NOMO-1 treated with DMSO at 0.1 percent for 48 hours (cell line): ENCODE data around the gene GPATCH3.
A peak's percentile ranks its signal among the peaks of the same experiment; 100 is the strongest.
"Not testable (repeated sequence)": the region's sequence is repeated elsewhere in the genome, so short reads cannot be mapped to it uniquely, and the experiment has no call there.

Experiments used
- DNase-seq: peaks from one replicate; lab custom pipeline; 2025; ENCODE audit not compliant: unreplicated experiment; lab: John Stamatoyannopoulos, UW

The GPATCH3 gene, protein sequence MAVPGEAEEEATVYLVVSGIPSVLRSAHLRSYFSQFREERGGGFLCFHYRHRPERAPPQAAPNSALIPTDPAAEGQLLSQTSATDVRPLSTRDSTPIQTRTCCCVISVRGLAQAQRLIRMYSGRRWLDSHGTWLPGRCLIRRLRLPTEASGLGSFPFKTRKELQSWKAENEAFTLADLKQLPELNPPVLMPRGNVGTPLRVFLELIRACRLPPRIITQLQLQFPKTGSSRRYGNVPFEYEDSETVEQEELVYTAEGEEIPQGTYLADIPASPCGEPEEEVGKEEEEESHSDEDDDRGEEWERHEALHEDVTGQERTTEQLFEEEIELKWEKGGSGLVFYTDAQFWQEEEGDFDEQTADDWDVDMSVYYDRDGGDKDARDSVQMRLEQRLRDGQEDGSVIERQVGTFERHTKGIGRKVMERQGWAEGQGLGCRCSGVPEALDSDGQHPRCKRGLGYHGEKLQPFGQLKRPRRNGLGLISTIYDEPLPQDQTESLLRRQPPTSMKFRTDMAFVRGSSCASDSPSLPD

DNA sequence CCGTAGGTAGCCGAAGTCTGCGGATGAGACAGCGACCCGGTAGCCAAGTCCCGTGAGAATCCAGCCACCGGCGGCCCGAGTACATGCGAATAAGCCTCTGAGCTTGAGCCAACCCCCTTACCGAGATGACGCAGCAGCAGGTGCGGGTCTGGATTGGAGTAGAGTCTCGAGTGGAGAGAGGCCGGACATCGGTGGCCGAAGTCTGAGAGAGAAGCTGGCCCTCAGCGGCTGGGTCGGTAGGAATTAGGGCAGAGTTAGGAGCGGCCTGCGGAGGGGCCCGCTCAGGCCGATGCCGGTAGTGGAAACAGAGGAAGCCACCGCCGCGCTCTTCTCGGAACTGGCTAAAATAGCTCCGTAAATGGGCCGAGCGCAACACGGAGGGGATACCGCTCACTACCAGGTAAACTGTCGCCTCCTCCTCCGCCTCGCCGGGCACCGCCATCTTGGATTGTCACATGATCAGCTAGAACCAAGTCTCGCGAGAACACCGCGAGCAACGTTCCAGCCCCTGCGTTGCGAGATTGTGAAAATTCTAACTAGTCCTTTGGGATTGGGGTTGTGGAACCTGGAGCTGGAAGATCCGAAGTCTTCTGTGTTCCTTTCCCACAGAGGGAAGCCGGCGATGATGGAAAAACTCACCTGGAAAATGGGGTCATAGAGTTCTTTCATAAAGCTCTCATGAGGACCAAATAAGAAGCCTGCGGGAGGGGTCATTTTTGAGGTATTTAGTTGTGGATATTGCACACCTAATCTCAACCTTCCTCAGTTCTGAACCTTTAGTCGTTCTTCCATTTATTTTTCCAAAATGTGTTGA, at the start of gene GPATCH3:
GPATCH3 (minus strand) TSS at position 467 of the 814 bp plus-strand sequence; CDS start at position 442, 25 bp downstream.
- DNase-seq: peak; percentile 80

DNA sequence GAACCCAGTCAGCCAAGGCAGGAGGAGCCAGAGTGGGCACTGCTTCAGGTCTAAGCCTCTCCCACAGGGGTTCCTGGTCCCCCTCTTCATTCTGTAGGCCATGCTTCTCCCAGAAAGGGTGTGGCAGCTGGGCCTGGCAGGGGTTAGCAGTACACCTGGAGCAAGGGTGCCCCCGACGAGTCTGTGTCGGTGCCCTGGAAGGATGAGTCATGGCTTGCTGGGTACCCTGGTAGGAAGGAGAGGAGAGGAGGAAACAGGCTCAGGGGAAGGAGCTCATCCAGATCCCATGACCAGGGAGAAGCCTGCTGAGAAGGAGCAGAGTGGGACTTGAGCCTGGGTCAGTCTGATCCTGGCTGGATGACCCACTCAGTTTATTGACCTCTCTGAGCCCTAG, 49.7 kb upstream of the GPATCH3 start:
- DNase-seq: no peak

DNA sequence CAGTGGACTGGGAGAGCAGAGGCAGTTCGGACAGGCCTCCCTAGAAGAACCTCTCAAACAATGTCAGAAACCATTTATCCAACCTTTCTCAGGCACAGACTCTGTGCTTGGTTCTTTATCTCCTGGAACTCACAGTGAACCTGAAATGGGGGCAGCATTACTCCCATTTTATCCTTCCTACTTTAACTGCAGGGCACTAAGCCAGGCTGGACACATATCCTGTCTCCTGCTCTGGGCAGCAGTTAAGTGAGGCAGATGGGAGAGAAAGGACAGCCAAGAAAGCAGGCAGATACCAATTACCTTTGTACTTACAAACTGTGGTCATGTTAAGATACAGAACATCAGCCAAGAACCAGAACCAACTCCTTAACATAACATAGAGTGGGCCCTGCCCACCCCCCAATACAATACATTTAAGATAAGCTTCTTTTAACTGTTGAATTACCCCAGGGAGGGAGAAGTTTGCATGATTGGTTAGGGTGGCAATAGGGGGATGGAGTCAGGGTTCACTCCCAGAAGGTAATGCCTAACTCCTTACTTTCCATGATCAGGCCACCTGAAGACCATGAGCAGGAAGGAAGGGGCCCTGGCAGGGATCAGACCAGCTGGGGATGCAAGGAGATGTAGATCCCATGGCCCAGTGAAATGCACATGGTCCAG, 49.1 kb upstream of the GPATCH3 start:
- no peak for DNase-seq

DNA sequence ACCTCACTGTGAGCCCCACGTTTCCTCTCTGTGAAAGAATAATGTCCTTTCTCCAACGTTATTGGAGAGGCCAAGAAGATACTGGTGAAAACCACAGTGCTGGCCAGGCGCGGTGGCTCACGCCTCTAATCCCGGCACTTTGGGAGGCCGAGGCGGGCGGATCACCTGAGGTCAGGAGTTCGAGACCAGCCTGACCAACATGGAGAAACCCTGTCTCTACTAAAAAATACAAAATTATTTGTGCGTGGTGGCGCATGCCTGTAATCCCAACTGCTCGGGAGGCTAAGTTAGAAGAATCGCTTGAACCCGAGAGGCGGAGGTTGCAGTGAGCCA, 48.4 kb upstream of the GPATCH3 start:
- not testable (repeated sequence) for DNase-seq

DNA sequence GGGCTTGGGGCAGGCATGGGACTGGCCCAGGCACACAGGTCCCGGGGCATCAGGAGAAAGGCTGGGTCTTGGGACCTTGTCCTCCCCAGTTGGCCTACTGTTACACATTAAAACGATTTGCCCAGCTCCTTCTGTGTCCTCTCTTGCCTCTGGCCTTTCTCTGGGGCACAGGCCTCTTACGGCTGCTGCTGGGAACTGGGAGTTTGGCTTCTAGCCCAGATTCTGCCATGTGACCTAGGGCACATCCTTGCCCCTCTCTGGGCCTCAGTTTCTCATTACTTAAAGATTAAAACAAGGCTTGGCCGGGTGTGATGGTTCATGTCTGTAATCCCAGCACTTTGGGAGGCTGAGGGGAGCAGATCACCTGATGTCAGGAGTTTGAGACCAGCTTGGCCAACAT, 46.0 kb upstream of the GPATCH3 start:
- no peak for DNase-seq

DNA sequence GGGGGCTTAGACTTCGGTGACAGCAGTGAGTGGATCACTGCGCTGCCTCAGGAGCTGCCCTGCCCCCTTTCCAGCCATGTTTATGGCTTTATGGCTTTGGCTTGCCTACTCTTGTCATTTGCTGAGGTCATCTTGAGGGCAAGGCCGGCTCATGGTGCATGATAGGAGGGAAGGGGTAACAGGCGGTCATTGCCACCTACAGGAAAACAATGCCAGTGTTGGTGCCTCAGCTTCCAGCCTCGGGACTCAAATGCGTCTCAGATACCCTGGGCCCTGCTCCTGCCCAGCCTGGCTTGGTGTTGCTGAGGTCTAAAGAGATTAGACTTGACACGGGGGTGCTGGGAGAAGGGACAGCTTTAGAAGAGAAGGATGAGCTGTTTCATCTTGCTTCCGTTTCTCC, 45.5 kb upstream of the GPATCH3 start:
- no peak for DNase-seq

DNA sequence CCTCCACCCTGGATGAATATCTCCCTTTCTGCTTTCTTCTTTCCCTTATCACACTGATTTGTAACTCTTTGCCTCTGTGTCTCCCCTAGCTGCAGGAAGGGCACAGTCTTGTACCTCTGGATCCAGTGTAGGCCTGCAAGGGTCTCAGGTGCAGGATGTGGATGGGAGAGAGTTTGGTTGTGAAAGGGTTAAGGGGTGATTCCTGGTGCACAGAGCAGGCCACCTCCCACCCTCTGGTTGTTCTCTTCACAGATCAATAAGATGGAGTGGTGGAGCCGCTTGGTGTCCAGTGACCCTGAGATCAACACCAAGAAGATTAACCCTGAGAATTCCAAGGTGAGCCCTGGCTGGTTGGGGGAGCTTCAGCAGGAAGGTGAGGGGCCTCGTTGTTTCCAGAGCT, 44.9 kb upstream of the GPATCH3 start:
- no peak for DNase-seq

DNA sequence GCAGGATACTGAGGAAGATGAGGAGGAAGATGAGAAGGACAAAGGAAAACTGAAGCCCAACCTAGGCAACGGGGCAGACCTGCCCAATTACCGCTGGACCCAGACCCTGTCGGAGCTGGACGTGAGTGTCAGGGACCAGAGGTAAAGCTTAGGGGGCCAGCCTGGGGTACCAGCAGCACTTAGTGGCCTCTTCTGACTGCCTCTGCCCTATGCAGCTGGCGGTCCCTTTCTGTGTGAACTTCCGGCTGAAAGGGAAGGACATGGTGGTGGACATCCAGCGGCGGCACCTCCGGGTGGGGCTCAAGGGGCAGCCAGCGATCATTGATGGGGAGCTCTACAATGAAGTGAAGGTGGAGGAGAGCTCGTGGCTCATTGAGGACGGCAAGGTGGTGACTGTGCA, 42.4 kb upstream of the GPATCH3 start:
- DNase-seq: no peak

DNA sequence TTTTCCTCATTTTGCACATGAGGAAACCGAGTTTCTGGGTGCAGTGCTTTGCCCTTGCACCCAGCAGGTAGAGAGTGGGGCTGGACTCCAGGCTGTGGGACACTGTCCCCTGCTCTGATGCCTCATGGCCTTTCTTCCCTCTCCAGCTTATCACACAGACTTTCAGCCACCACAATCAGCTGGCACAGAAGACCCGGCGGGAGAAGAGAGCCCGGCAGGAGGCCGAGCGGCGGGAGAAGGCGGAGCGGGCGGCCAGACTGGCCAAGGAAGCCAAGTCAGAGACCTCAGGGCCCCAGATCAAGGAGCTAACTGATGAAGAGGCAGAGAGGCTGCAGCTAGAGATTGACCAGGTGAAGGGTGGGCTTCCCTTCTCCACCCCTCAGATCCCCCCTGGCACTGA, 41.0 kb upstream of the GPATCH3 start:
- no peak for DNase-seq

DNA sequence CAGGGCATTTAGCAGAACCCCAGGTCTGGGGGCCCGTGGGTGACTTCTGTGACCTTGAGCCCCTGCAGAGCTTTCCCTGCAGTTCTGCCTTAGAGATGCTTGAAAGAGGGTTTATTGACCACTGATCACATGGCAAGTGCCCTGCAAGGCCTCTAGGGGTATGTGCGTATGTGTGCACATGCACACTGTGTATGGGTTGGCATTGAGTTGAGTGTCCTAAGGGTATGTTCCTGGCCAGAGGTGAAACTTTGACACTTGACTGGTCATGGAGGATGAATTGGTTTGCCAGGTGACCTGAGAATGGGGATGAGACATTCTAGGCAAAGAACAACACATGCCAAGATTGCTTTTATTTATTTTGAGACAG, 38.4 kb upstream of the GPATCH3 start:
- DNase-seq: no peak

DNA sequence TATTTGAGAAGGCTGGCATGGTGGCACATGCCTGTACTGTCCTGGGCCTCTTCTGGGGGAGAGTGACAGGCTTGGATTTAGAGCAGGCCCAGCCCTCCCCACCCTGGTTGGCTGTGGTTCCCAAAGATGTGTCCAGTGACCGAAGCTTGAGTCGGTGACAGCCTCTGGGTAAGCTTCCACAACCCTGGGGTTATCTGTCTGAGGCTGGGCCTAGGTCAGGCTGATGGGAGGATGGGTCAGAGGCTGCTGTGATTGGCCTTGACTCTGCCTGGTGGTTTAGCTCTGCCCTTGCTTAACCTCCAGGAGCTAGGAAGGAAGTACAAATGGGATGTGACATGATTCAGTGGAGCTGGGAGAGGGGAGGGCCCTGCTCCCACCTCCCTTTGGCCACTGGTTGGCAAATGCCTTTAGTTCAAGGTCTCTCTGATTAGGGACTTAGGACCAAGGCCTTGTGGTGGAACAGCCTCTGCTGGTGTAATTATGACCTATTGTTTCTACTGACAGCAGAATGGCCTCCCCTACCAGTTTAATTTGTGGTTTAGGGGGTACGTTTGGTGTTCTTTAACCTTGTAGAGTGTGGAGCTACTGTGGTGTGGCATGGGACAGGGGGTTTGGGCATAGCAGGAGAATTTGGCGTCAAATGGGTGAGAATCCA, 37.9 kb upstream of the GPATCH3 start:
- DNase-seq: no peak

DNA sequence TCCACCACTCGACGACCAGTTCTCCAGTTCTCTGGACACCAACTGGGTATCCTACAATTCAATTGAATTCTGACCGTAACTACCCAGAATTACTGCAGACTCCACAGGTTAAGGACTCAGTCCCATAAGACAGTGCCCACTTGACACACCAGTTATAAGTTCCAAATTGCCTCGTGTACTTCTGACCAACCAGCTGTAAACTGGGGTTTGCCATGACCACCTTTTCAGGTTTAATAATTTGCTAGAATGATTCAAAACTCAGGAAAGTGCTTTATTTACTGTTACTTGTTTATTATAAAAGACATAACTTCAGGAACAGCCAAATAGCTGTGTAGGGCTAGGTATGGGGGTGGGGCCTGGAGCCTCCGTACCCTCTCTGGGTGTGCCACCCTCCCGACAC, 36.6 kb upstream of the GPATCH3 start:
- DNase-seq: no peak

DNA sequence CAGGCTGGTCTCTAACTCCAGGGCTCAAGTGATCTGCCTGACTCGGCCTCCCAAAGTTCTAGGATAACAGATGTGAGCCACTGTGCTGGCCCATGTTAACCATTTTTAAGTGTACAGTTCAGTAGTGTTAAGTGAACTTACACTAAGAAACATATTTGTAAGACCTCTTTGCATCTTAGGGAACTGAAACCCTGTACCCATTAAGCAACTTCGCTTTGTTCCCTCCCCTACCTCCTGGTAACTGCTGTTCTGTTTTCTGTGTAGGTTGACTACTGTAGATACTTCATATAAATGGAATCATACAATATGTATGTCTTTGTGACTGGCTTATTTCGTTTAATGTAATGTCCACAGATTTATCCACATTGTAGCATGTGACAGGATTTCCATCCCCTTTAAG, 32.3 kb upstream of the GPATCH3 start:
- DNase-seq: peak; percentile 95

DNA sequence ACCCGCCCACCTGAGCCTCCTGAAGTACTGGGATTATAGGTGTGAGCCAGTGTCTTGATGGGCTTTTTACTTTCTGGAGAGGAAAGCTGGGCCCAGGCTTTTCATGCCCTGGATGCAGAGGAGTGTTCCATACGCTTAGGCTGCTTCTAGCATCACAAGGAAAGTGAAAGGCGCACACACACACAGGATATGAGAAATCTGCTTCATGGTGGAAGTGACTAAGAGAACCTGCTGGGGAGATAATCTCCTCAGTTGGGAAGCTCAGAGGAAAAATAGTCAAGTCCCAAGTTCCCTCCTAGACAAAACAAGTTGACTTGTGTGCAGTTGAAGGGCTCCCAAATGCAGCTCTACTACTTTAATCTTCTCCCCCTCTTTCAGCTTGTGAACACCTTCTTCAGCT, 23.4 kb upstream of the GPATCH3 start:
- DNase-seq: no peak

DNA sequence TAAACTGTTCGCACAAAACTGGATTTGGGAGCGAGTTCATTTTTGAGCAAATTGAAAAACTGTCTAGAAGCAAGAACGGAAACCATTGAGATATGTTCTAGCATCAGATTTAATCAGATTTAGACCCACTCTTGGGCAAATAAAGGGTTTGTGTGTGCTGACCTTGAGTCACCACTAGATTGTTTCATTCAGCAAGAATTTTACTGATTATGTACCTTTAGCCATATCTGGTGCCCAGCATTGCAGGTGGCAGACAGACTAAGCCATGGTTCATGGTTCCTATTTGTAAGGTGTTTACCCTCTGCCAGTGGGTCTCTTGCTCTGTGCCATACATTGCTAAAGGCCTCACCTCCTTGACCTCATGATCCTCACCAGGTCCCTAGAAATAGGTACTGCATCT, 22.6 kb upstream of the GPATCH3 start:
- DNase-seq: no peak

DNA sequence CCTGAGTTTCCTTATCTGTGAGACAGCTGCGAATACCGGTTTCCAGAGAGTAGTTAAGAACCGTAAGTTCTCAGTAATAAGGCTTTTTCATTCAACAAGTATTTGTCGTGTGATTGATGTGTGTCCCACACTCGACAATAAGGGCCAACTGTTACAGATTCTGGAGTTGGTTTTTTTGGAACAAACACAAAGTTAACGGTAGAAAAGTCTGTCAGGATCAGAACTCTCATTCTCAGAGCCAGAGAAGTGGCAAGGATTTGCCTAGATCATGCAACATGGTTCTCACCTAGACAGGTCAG, 22.1 kb upstream of the GPATCH3 start:
- DNase-seq: no peak

DNA sequence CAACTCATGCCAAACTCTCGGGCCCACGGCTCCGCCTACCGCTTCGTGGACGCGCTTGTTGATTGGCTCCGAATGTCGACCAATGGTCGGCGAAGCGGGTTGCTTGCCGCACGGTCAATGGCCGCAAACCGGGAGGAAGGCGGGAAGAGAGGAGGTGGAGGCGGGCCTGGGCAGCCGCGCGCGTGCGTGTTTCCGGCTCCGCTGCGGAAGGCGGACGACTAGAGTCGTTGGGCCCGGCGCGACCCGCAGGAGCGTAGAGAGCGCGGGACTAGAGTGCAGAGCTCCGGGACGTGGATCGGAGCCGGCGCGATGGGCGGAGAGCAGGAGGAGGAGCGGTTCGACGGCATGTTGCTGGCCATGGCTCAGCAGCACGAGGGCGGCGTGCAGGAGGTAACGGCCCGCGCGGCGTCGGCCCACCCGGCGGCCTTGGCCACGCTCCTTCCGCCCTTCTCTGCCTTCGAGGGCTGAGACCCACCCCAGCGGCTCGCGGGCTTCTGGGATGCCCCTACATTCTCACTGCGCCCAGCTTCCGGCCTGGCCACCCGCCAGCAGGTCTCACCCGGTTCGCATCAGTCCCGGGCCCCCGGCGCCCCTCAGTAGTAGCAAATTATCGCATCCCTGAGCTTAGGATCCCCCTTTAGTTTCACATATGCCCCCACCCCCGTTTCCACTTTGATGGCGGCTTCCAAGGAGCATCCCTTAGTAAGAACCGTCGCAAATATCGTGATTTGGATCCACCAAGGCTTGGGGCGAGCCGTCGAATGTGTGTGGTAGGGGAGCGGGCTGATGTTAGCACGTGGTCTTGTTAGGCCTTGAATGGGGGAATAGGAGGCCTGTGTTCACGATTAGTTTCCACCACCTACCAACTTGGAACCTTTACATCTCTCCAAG, 21.5 kb upstream of the GPATCH3 start, which contains the start of gene NUDC:
NUDC (plus strand) TSS at position 204 of the 891 bp plus-strand sequence; CDS start at position 310, 106 bp downstream.
- DNase-seq: peak; percentile 96

DNA sequence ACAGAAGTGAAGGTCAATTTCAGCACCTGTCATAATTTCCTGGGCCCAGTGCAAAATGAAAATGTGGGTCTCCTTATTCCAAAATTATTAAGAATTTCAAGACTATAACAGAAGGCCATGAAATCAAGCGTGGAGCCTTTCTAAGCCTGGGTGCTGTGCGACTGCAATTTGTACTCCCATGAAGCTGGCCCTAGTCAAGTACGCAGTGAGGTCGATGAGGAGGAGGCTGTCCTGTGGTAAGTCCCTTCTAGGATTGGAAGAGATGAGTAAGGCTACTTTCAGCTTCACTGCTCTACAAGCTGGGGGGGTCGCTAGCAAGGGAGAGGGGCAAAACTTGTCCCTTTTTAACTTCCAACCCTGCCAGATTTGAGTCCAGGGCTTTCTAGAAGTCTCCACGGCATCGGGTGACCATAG, 20.9 kb upstream of the GPATCH3 start:
- no peak for DNase-seq

DNA sequence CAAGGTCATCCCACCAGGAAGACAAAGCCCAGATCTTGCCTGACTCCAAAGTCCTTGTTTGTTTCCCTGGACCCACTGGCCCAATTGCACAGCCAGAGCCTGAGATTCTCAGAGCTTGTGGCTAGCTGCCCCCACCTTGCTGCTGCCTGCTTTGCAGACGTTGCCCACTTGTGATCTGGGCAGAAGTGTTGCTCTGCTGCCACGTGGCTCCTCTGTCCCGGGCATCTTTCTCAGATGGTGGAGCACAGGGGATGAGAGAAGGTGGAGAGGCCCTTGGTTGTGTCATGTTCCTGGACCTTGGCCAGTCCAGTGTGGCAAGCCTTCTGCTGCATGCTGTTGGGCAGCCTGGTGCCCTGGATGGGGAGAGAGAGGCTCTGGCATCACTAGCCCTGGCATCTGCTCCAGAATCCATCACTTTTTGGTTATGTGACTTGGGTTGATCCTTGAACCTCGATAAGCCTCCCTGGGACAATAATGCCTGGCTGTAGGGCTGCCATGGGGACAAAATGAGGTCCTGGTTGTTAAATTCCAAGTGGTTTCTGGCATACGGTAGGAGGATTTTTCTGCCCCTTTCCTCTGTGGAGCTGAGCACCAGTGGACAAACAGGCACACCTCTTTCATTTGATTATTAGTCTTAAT, 15.1 kb upstream of the GPATCH3 start:
- no peak for DNase-seq
